GM21786 (cell line): ENCODE measurements around the gene KCND2.
"Not testable (repeated sequence)": the region's sequence is repeated elsewhere in the genome, so short reads cannot be mapped to it uniquely, and the experiment has no call there.

Source experiments
- ATAC-seq: cut with Tn5 transposase; IDR thresholded peaks from one replicate; pipeline ENCODE4 v1.9.1; 2021; ENCODE audit not compliant: unreplicated experiment

The KCND2 gene

DNA sequence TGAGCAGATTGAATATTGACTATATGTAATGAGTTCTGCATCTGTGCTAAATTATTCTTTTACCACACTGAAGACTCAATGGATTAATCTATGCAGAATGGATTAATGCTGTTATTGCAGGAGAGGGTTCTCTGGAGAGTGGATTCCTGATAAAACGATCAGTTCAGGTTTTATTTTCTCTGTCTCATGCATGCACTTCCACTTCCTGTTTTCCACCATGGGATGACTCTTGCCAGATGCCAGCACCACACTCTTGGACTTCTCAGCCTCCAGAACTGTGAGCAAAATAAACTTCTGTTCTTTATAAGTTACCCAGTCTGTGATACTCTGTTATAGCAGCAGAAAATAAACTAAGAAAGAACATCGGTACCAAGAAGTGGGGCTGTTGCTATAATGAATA, 207.5 kb downstream of the KCND2 start:
- ATAC-seq = no peak

DNA sequence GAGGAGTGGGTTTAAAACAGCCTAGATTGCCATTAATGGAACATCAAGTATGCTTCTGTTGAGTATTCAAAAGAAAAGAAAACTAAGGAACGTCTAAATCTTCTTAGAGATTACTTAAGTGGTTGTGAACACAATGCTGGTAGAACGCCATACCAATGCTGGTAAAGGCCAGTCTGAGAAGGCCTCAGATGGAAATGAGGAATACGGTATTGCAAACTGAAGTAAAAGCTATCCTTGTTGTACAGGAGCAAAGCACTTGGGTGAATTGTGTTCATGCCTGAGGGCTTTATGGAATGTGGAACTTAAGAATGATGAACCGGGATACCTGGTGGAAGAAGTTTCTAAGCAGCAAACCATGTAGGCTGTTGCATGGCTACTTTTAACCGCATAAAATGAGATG, 208.0 kb downstream of the KCND2 start:
- ATAC-seq = no peak

DNA sequence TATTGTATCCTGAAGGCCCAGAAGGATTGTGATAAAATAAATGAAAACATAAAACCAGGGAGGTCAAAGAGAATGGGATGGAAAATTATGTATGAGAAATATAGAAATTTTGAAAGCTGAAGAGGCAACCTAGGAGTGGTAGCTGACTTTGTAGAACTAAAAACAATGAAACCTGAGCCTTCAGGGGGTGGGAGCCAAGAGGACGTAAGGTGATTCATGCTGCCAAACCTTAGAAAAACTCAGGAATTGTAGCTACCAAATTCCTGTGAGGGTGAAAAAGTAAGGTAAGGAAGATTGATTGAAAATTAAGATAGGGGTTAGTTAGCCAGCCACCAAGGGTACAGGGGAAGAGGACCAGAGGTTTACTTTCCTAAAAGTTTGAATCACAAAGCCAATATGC, 213.2 kb downstream of the KCND2 start:
- ATAC-seq = no peak

DNA sequence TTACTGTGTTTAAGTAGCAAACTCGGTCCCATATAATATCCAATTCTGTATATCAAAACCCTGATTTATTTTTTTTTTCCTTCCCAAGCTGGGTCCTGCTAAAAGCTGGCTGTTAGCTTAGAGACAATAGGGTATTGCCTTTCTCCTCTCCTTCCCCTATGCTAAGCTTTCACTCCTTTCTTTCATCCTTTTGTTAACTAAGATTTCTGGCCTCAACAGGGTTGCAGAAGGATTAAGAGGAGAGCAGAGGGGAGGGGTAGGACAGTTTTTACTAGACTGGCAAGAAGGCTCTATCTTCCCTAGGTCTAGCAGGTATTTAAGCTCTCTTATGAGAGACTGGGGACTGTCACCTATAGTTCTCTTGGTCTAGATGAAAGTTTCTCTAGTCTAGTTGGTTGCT, 229.2 kb downstream of the KCND2 start:
- no peak for ATAC-seq

DNA sequence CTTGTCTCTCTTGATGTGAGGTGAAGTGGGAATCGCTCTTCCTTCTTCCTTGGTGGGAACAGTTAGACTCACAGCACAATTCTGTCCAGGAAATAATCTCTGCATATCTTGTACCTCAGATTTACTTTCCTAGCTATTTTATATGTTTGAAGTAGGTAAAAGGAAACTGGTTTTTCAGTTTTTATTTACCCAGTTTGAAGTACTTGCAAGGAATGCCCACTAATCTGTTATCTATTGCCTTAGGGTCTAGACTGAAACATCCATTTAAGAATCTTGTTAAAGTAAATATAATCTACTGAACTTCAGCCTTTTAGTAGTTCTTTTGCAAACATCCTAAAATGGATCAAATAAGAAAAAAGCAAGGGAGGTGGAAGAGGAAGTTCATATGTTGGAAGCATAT, 229.8 kb downstream of the KCND2 start:
- no peak for ATAC-seq

DNA sequence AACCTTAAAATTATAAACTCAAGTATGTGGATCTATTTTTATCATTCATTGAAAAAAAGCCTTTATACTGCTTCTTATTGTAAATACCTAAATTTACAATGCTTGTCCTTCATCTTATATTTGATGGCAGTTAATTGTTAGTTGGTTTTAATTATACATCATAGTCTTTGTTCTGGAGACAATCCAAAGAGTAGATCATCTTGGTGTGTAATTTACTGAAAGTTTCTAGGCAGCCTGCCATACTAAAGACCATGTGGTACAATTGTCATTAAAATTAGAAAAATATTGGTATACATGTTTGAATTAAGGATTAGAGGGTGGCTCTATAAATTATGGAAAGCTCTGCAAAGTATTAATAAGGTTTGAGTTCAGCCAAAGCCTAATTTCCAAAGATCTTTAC, 231.4 kb downstream of the KCND2 start:
- no peak for ATAC-seq

DNA sequence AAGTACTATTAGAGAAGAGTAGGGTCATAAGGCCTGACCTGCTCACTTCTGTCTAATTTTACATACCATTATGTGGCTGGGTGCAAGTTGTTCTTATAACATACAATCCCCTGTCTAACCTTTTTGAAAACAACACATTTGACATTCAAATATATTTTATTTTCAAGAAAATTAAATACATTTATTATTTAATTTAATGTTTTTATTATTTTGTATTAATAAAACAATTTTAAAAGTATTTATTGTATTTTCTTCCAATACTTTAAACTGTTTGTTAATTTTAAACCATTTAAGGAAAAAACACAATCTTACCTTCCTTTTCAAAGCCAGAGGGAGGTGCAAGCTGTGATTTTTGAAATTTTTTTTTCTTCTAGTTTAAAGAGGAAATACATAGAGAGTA, 232.8 kb downstream of the KCND2 start:
- ATAC-seq = no peak

DNA sequence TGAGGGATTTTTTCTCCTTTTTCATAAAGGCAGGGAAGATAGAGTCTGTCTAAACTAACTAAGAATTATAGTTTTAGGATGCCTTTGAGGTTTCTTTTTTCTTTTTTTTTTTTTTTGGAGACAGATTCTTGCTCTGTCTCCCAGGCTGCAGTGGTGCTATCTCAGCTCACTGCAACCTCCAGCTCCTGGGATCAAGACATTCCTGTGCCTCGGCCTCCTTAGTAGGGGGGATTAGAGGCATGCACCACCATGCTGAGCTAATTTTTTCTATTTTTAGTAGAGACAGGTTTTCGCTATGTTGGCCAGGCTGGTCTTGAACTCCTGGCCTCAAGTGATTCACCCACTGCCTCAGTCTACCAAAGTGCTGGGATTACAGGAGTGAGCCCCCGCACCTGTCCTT, 239.7 kb downstream of the KCND2 start:
- no peak for ATAC-seq

DNA sequence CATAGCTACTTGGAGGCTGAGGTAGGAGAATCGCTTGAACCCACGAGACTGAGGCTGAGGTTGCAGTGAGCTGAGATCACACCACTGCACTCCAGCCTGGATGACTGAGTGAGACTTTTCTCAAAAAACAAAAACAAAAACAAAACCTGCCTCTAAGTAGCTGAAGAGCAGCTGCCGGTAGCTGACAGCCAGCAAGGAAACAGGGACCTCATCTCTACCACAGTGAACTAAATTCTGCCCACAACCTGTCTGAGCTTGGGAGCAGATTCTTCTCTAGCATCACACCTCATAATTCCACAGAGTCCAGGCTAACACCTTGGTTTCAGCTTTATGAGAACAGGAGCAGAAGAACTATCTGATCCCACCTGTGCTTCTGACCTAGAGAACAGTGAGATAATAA, 246.2 kb downstream of the KCND2 start:
- no peak for ATAC-seq

DNA sequence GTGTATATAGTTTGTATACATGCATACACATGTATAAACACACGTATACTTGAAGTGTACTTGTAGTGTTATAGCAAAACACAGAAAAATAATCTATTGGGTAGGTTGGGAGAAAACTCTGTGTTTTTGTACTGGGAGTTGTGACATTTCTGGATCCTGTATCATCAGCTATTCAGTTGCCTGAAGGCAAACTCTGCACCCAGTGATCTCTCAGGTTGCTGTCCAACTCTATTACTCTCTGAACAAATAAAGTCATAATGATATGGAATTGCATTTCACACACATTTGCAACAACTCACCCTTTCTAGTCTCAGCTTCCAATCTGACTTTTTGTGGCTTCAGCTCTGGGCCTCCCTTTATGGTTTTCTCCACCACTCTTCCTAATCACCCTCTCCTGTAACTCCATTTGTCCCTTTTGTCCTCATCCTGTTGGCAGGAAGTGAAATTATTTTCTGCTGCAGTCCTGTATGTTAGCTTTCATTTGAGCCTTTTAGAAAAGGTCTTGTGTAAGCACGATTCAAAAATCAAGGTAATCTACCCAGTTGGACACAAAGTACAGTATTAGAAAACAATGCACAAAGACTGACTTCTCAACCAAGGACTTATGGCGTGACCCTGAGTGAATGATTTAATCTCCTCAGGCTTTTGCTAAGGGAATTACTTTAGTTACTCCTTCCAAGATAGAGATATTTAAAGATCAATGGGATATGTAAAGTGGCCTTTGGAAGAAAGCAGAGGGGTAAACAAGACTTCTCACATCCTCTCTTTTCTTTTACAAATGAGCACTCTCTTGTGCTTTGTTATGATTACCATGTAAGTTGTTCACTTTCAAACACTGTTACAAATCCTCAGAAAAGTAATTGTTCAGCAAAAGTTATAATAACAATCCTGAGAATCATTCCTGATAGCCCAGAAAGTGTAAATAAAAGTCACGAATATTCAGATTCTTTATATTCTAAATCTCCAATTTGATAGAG, 249.1 kb downstream of the KCND2 start:
- no peak for ATAC-seq

DNA sequence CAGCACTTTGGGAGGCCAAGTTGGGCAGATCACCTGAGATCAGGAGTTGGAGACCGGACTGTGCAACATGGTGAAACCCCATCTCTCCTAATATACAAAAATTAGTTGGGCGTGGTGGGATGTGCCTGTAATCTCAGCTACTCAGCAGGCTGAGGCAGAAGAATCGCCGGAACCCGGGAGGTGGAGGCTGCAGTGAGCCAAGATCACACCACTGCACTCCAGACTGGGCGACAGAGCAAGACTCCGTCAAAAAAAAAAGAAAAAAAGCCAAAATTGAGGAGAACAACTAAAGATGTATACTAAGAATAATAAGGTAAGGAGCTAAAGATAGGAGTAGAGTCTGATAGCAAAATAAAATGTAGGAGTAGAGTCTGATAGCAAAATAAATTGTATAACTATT, 251.0 kb downstream of the KCND2 start:
- no peak for ATAC-seq

DNA sequence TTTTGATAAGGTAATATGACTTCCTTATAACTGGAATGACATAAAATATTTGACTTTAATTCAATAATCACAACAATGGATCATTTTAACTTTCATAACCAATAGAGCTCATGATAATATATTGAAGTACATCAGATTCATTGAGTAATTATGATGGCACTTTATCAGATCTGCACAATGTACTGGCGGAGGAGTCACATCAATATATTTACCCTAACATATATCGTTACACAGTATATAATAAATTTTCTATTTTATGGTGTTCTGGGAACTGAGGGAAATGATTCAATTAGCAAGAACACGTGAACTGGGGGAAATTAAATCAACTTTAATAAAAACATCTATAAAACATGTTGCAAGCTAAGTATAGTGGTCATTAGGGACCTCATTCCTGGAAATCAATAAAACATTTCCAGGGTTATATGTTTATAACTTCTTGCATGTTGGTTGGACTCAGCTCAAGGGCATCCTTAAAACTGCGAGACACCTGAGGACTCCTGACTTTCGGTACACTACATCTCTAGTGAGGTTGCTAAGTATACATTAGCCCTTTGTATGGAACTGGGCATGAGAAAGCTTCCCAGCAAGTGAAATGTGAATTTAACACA, 254.0 kb downstream of the KCND2 start:
- ATAC-seq = no peak

DNA sequence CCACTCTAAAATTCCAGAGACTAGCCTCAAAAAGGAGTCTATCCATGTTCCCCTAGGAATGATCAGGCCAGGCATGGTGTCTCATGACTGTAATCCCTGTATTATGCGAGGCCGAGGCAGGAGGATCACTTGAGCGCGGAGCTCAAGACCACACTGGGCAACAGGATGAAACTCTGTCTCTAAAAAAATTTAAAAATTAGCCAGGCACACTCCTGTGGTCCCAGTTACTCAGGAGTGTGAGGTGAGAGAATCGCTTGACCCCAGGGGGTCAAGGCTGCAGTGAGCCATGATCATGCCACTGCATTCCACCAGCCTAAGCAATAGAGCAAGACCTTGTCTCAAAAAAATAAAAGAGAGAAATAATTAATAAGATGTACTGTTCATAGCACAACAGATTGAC, 256.8 kb downstream of the KCND2 start:
- no peak for ATAC-seq

DNA sequence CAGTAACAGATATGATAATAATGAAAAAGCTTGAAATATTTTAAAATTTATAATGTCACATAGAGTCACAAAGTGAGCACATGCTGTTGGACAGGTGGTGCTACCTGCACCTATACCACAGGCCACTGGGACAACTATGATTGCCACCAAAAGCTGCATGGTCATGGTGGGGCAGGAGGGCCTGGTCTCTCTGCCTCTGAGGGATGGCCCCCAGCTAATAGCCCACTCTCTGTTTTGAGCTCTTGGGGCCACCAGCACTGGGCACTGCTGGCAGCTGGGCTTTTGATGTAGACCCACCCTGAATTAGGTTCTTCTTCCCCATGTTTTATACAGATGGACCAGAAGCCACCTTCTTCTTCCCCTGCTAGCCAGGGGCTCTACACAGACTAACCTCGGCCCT, 265.4 kb downstream of the KCND2 start:
- ATAC-seq = no peak

DNA sequence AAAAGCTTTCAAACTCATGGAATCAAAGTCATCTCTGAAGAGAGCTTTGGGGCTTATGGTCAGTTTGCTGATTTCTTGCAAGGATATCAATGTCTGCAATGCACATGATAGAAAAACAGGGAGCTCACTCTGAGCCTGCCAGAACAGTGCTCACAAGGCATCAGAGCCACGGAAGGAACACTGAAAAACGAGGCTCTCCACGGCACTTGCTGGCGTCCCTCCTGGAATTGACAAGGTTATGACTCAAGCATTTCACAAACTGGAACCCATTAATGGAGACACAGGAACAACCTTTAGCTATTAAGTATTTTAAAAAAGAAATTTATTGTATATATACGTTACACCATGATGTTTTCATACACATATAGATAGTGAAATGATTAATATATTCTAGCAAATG, 266.3 kb downstream of the KCND2 start:
- ATAC-seq = no peak

DNA sequence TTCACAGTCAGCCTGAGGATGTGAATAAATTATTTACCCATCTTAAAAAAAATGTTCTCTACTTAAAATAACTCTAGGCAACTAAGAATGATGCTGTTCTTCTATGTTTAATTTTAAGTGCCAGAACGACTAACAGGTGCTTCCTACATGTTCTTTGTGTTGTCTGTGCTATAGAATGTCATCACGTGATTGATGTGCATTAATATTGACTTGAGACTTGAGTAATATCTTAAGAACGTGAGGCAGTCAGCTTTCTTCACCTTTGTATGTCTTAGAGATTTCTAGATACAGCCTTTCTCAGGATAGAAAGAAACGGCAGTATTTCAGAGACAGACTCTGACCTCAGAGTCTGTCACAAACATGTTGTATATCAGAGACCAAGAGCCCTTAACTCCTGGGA, 274.6 kb downstream of the KCND2 start:
- ATAC-seq = peak; percentile 36

DNA sequence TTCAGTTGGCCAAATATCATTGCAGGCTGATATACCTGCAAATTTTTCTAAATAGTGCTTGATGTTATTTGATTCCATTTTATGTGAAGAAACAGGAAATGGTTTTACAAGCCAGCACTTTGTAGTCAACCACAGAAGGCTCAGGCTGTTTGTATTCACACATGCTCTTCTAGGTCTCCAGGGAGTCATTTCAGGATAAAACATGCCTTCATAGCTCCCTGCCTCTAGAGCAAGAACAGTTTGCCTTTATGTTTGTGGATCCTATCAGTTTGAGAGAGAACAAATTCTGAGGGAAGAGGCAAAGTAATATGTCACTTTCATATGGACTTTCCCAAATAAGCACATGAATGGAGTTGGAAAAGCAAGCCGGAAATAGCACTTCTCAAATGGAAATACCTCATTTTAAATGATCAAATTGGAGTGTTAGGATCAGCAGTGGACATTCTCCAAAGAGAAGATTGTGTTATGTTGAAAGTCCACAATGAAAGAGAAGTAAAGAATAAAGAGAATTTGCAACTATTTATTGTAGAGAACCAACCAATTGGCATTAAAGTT, 277.6 kb downstream of the KCND2 start:
- ATAC-seq = peak; percentile 46

DNA sequence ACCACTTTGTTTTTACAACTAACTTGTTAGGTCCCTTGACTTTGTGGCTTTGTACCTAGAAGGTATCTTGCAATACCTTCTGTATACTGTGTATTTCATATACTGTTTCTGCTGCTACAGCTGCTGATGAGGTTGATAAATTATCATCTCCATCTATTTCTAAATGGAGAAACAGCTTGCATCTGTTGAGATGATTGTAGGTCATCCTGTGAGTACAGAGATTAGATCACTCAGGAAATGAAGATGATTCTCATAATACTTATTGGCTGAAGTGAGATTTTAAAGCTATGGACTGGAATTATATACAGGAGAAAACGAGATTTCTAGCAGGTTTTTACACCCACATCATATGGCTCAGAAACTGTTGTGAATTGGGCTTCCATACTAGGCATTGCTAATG, 280.5 kb downstream of the KCND2 start:
- peak; percentile 38 for ATAC-seq

DNA sequence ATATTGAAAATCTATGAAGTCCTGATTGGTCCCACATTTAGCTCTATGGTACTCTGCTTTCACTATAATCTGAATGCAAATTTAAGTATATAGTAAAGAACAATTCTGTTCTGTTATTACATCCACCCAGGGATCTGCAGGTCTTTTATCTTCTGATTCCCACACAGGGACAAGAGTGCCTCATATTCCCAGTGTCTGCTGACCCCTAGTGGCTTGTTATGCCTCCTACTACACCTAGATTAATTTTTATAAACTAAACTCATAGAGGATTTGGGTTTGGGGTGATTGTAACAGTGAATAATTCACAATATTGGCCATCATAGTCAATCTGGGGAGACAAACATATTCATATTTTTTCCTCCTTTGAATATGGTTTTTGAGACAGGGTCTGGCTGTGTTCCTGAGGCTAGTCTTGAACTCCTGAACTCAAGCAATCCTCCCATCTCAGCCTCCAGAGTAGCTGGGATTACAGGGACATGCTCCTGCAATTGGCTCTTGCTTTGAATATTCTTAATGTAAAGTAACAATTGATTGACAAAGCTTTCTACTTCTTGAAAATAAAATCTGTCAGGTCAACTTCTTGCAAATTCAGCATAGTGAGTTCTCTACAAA, 282.1 kb downstream of the KCND2 start:
- peak; percentile 67 for ATAC-seq

DNA sequence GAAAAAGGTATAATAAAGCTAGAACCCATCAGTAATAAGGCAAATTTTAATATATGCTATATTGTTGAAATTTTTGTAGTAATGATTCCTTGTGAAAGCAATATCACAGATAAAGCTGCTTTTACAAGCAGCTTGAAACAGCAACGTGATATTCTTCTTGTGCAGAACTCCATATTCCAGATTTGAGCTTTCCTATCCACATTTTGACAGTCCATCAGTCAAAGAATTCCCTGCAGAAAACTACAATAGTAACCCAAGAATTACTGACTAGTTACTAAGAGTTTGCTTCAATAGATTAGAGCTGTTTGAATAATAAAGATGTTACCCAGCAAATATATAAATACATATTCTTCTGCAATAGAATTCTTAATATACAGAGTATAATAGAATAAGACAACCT, 291.2 kb downstream of the KCND2 start:
- no peak for ATAC-seq

DNA sequence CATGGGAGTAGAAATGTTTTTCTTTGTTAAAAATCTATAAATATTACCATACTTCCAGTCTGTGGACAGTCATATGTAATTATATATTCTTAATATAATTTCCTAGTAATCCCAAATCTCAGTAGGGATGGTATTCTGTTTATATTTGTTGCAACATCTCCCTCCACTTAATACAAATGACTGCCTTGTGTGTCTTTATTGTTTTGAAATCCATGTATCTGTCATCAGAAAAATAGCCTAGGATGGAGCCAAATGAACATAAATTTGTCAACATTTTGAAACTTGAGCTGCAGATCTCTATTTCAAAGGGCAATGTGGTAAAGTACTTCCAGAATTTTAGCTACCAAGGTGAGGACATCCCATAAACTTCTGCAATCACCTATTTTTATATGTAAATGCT, 294.2 kb downstream of the KCND2 start:
- ATAC-seq = no peak

DNA sequence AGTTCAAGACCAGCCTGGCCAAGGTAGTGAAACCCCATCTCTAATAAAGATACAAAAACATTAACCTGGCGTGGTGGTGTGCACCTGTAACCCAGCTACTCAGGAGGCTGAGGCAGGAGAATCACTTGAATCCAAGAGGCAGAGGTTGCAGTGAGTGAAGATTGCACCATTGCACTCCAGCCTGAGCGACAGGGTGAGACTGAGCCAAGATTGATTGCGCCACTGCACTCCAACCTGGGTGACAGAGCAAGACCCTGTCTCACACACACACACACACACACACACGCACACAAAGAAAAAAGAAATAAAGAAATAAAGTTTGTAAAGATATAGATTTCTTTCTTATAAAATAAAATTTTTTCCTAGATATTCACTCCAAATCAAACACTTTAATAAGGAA, 305.7 kb downstream of the KCND2 start:
- ATAC-seq = not testable (repeated sequence)
